CD4-positive, alpha-beta memory T cell (primary cell): ENCODE measurements around the gene GPR15. TPM values are rescaled to one million over a fixed set of nuclear protein-coding genes. Genes with fewer than 3 reads are reported as not detected.

Experiments used
- CTCF ChIA-PET: fragments of 350-600 bp; sonication (Branson Sonifier 250); formaldehyde crosslinking; loops from one replicate; lab custom pipeline; 2021; ENCODE audit warnings: inconsistent platforms; ENCODE audit not compliant: partially characterized antibody; lab: Charles Lee
- POLR2A ChIA-PET: fragments of 350-600 bp; sonication (Branson Sonifier 250); formaldehyde crosslinking; loops from one replicate; lab custom pipeline; 2021; ENCODE audit not compliant: partially characterized antibody; lab: Charles Lee
- DNase-seq, 5 donors: peaks; one replicate each; pipeline versions ENCODE4 v3.0.0 to v3.0.0-alpha.2; 2020 to 2022; ENCODE audit warnings: mixed read lengths in 1 of 5
- H3K27ac ChIP-seq: one replicate; pipeline ENCODE4 v1.7.0; 2013; ENCODE audit warnings: low read depth, low read length
- H3K27me3 ChIP-seq: 2 replicates; pipeline ENCODE4 v1.7.0; 2013; ENCODE audit warnings: mild to moderate bottlenecking, low read length, moderate library complexity; ENCODE audit not compliant: insufficient read depth
- H3K36me3 ChIP-seq: 2 replicates; pipeline ENCODE4 v1.7.0; 2013; ENCODE audit warnings: mild to moderate bottlenecking, low read length, moderate library complexity; ENCODE audit not compliant: insufficient read depth
- H3K4me1 ChIP-seq: 2 replicates; pipeline ENCODE4 v1.7.0; 2013; ENCODE audit warnings: mild to moderate bottlenecking, low read length, moderate library complexity; ENCODE audit not compliant: insufficient read depth
- H3K4me3 ChIP-seq, 2 donors: one replicate each; pipeline ENCODE4 v1.7.0; 2013; ENCODE audit warnings: low read length in 2 of 2, mild to moderate bottlenecking in 1 of 2
- H3K9me3 ChIP-seq, 2 donors: one replicate each; pipeline ENCODE4 v1.7.0; 2013; ENCODE audit warnings: low read length in 2 of 2, control low read depth in 1 of 2; ENCODE audit not compliant: control insufficient read depth in 1 of 2
- H3K27ac Mint-ChIP-seq, 7 donors: one replicate each; pipeline ENCODE4 v1.8.0; 2020 to 2021; ENCODE audit warnings: mixed read lengths in 7 of 7, mild to moderate bottlenecking in 6 of 7, inconsistent platforms in 3 of 7, moderate library complexity in 3 of 7
- H3K27me3 Mint-ChIP-seq, 2 donors: one replicate each; pipeline ENCODE4 v1.8.0; 2020 to 2021; ENCODE audit warnings: mixed read lengths in 2 of 2
- H3K36me3 Mint-ChIP-seq, 2 donors: one replicate each; pipeline ENCODE4 v1.8.0; 2020 to 2021; ENCODE audit warnings: mixed read lengths in 2 of 2, inconsistent platforms in 1 of 2, mild to moderate bottlenecking in 1 of 2
- H3K4me1 Mint-ChIP-seq, 4 donors: one replicate each; pipeline ENCODE4 v1.8.0; 2020 to 2021; ENCODE audit warnings: mixed read lengths in 4 of 4, mild to moderate bottlenecking in 1 of 4
- H3K4me3 Mint-ChIP-seq, 8 donors: one replicate each; pipeline ENCODE4 v1.8.0; 2020 to 2021; ENCODE audit warnings: mixed read lengths in 8 of 8, mild to moderate bottlenecking in 7 of 8, moderate library complexity in 6 of 8, inconsistent platforms in 3 of 8
- H3K9me3 Mint-ChIP-seq, 8 donors: one replicate each; pipeline ENCODE4 v1.8.0; 2020 to 2021; ENCODE audit warnings: mixed read lengths in 8 of 8, mild to moderate bottlenecking in 5 of 8, inconsistent platforms in 3 of 8, moderate library complexity in 1 of 8
- intact Hi-C: fragments of 100-400 bp; cut with micrococcal nuclease; formaldehyde crosslinking; loops from one replicate; pipeline ENCODE4 v1.15.1; 2023
- polyA plus RNA-seq, 2 donors: library from polyadenylated mRNA; unstranded; fragments of 300-500 nt; fragmentation: Illumina TruSeq; gene quantifications; one replicate each; pipeline ENCODE4 v1.2.3, GENCODE V29; 2021
- total RNA-seq, 2 experiments: library from RNA; stranded (reverse); gene quantifications; one replicate each; pipeline ENCODE4 v1.2.3, GENCODE V29; 2021

Gene GPR15
- total and polyA plus RNA-seq, 4 experiments from 2014 or later = 12.9 to 32.0 (median 22.7) TPM

DNA sequence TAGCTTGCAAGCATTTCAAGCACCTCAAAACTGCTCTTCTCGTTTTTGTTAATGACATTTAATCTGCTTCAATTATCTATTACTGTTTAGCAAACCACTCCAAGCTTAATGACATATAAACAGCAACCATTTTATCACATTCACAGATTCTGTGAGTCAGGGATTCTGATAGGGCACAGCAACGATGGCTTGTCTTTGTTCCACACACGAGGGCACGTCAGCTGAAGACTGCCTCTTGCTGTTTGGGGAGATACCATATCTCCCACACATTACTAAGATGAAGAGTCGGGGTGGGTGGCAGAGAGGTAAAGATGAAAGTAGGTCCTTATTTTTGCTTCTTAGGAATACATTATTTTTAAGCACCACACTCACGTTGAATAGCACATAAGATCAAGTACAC lies 42.4 kb downstream of the GPR15 start:
- DNase-seq = no peak
- Histone ChIP-seq H3K4me1 (peaks cover 15% of the 10 kb centered on the region), H3K27ac (no peak overlapping the region), H3K36me3 (no peaks in the 10 kb centered on the region), H3K4me3 (no peak overlapping the region), H3K9me3 (no peaks in the 10 kb centered on the region), H3K27me3 (no peaks in the 10 kb centered on the region)
- peaks cover 17 to 38% (median 30%) of the 10 kb centered on the region in 4 donors for H3K4me1 Mint-ChIP-seq
- CTCF ChIA-PET = interaction anchor here (0.6 to 3.5 kb wide), 25 partner anchors 11 to 536 kb away, joined by 3 to 52 read pairs (median 4); partner anchors contain the start of genes CLDND1 and CPOX
- intact Hi-C loops = loop anchor here (5.0 kb wide), 1 partner anchor 132 kb away; no protein-coding TSS in a partner anchor
- H3K9me3 Mint-ChIP-seq = no peaks in the 10 kb centered on the region
- POLR2A ChIA-PET = interaction anchor here (0.8 to 5.1 kb wide), 5 partner anchors 11 to 186 kb away, joined by 3 to 72 read pairs (median 45); partner anchors contain the start of genes CLDND1 and CPOX
- peak overlapping the region in 5 of 7 donors; percentile 13 to 89 (median 69) for H3K27ac Mint-ChIP-seq
- H3K36me3 Mint-ChIP-seq = peaks cover 21 to 25% of the 10 kb centered on the region in 2 donors
- no peak overlapping the region for H3K4me3 Mint-ChIP-seq
- H3K27me3 Mint-ChIP-seq = no peaks in the 10 kb centered on the region

DNA sequence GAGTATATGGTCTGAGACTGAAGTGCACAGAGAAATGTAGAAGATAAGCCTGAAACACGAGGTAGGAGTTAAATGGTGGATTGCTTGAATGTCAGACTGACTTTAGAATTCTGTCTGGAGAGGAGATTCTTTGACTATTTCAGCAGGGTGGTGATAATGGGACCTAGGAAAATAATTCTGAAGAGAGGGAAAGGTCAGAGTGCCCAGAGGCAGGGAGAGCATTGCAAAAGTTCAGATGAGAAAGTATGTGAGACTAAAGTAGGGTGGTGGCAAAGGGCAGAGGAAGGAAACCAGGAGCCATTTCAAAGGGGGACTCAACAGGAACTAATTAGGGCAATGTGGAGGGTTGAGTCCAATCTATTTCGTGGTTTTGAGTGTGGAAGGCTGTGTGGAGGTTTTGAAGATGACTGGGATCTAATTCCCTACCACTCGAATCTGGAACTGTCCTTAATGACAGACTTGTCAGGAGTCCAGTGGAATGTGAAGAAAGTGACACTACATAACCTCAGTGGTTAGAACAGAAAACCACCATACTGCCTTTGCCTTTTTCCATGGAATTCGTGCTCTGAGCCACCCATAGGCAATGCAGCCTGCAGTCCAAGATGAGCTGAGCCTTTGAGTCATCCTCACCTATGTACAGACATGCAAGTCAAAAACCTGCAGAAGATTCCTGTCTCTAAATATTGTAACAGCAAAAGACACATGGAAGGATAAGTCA lies 45.6 kb downstream of the GPR15 start:
- CTCF ChIA-PET = interaction anchor here (2.9 kb wide), 1 partner anchor 21 kb away, joined by 6 read pairs; no protein-coding TSS in a partner anchor
- no peak for DNase-seq
- H3K36me3 Mint-ChIP-seq = peaks cover 32 to 43% of the 10 kb centered on the region in 2 donors
- H3K27ac ChIP-seq = no peak overlapping the region
- H3K9me3 Mint-ChIP-seq = no peaks in the 10 kb centered on the region
- peaks cover 15% of the 10 kb centered on the region for H3K4me1 ChIP-seq
- peak overlapping the region in 6 of 7 donors; percentile 17 to 90 (median 81) for H3K27ac Mint-ChIP-seq
- peaks cover 11% of the 10 kb centered on the region for H3K36me3 ChIP-seq
- POLR2A ChIA-PET = interaction anchor here (1.0 kb wide), 1 partner anchor 10 kb away, joined by 5 read pairs; no protein-coding TSS in a partner anchor
- H3K4me1 Mint-ChIP-seq = peaks cover 17 to 33% (median 23%) of the 10 kb centered on the region in 4 donors
- no peaks in the 10 kb centered on the region for H3K9me3 ChIP-seq
- no peak overlapping the region for H3K4me3 Mint-ChIP-seq
- intact Hi-C loops = no loop called here
- H3K4me3 ChIP-seq = no peak overlapping the region
- no peaks in the 10 kb centered on the region for H3K27me3 ChIP-seq
- no peaks in the 10 kb centered on the region for H3K27me3 Mint-ChIP-seq

DNA sequence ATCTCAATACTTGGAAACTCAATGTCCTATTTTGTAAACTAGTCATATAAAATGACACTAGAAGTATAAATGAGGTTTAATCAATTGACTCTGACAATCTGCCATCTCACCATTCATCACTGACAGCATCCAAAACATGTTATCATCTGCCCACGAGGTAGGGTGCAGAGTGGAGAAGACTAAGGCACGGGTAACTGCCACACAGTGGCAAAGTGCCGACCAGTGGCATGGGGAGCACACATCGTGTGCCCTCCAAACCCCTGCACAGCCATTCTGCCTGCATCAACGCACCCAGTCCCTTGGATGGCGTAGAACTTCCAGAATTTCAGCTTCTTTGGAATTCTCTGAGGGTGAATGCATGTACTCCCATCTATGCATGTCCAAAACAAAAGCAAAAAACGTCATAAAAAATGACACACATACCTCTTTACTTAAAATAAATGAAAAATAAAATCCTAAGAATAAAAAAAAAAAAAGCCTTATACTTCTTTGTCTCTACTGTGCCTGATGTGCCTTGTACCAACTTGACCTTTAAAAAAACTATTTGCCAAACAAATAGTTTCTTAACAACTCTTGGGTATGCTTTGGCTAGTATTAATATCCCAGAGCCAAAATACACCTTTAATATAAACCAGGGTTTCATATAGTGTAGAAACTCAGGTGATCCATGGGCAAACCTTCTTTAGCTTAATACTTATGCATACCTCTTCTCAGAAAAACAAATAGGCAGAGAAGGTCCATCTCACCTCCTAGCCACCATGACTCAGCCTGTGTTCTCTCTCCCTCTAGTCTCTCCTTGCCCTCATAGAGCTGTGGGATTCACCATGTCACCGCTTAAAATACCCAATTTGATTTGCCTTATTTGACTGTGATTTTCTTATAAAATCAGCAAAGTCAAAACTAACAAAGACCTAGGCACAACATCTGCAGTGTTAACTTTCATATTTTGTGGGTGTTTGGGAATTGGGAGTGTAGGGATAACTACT lies 48.9 kb downstream of the GPR15 start:
- H3K4me3 Mint-ChIP-seq = no peak overlapping the region
- intact Hi-C loops = no loop called here
- H3K4me1 Mint-ChIP-seq = peaks cover 14 to 18% (median 17%) of the 10 kb centered on the region in 4 donors
- no peaks in the 10 kb centered on the region for H3K9me3 ChIP-seq
- H3K27ac ChIP-seq = no peak overlapping the region
- no peaks in the 10 kb centered on the region for H3K27me3 Mint-ChIP-seq
- peaks cover 15% of the 10 kb centered on the region for H3K36me3 ChIP-seq
- H3K27ac Mint-ChIP-seq = peak overlapping the region in 4 of 7 donors; percentile 13 to 77 (median 46)
- no peak for DNase-seq
- H3K4me1 ChIP-seq = peaks cover 3% of the 10 kb centered on the region
- CTCF ChIA-PET = interaction anchor here (1.0 to 1.2 kb wide), 4 partner anchors 12 to 541 kb away, joined by 3 to 5 read pairs (median 3); partner anchors contain the start of gene CPOX
- no peaks in the 10 kb centered on the region for H3K27me3 ChIP-seq
- no peaks in the 10 kb centered on the region for H3K9me3 Mint-ChIP-seq
- H3K36me3 Mint-ChIP-seq = peaks cover 47 to 66% of the 10 kb centered on the region in 2 donors
- H3K4me3 ChIP-seq = no peak overlapping the region
- POLR2A ChIA-PET = interaction anchor here (1.5 to 2.5 kb wide), 3 partner anchors 10 to 24 kb away, joined by 4 to 8 read pairs (median 6); partner anchors contain the start of gene CPOX

DNA sequence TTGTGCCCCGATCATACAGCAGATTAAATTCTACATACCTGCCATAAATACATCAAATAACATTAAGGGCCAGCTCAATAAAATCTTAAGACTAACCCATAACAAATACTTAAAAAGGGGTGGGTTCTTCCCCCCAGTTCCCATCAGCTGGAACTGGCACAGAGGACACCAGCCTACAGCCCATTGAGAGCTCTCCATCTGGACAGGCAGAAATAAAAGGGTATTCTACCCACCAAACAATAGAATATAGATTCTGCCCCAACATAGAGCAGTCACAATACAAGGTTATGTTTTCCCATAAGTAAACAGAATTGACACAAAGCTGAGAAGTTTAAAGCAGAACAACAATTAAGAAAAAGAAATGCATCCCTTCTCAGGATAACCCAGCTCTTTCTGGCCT lies 49.7 kb downstream of the GPR15 start:
- no peak overlapping the region for H3K27ac ChIP-seq
- intact Hi-C loops = no loop called here
- Mint-ChIP-seq H3K4me3 (no peak overlapping the region), H3K27me3 (no peaks in the 10 kb centered on the region), H3K9me3 (no peaks in the 10 kb centered on the region), H3K27ac (peak overlapping the region in 2 of 7 donors; percentile 24 to 67), H3K36me3 (peaks cover 42 to 68% of the 10 kb centered on the region in 2 donors), H3K4me1 (peaks cover 14 to 18% (median 17%) of the 10 kb centered on the region in 4 donors)
- H3K4me3 ChIP-seq = no peak overlapping the region
- H3K9me3 ChIP-seq = no peaks in the 10 kb centered on the region
- ChIA-PET CTCF (interaction anchor here (1.0 to 1.2 kb wide), 3 partner anchors 11 to 236 kb away, joined by 3 to 5 read pairs (median 3); partner anchors contain the start of gene CPOX), POLR2A (interaction anchor here (1.5 to 2.5 kb wide), 3 partner anchors 9 to 25 kb away, joined by 4 to 8 read pairs (median 6); partner anchors contain the start of gene CPOX)
- peaks cover 15% of the 10 kb centered on the region for H3K36me3 ChIP-seq
- DNase-seq = no peak
- H3K27me3 ChIP-seq = no peaks in the 10 kb centered on the region
- H3K4me1 ChIP-seq = peaks cover 3% of the 10 kb centered on the region

DNA sequence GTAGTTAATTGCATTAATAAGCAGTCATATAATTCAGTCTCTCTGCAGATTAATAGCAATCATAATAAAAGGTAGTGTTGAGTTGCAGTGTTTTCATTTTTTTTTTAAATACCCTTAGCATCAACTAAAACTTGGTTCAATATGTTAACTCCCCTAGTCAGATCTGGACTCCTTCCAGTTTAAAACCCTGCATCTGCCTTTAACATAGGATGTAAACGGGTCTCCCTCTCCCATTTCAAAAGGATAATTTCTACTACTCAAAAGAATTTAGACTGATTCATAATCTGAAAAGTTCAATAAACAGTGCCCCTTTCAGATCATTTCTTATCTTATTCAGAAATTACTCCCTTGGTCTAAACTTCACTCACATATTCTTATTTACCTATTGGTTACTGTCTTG lies 50.3 kb downstream of the GPR15 start:
- H3K27me3 Mint-ChIP-seq = no peaks in the 10 kb centered on the region
- POLR2A ChIA-PET = interaction anchor here (1.5 to 2.5 kb wide), 3 partner anchors 8 to 26 kb away, joined by 4 to 8 read pairs (median 6); partner anchors contain the start of gene CPOX
- no peaks in the 10 kb centered on the region for H3K9me3 Mint-ChIP-seq
- peaks cover 13 to 16% (median 15%) of the 10 kb centered on the region in 4 donors for H3K4me1 Mint-ChIP-seq
- peak overlapping the region in 3 of 7 donors; percentile 24 to 67 (median 49) for H3K27ac Mint-ChIP-seq
- Histone ChIP-seq H3K9me3 (no peaks in the 10 kb centered on the region), H3K4me3 (no peak overlapping the region), H3K27me3 (no peaks in the 10 kb centered on the region), H3K27ac (no peak overlapping the region), H3K4me1 (peaks cover 3% of the 10 kb centered on the region), H3K36me3 (peaks cover 15% of the 10 kb centered on the region)
- H3K36me3 Mint-ChIP-seq = peaks cover 37 to 64% of the 10 kb centered on the region in 2 donors
- intact Hi-C loops = no loop called here
- no peak overlapping the region for H3K4me3 Mint-ChIP-seq
- no peak for DNase-seq
- CTCF ChIA-PET = interaction anchor here (1.0 to 1.2 kb wide), 2 partner anchors 11 to 26 kb away, joined by 3 to 5 read pairs; partner anchors contain the start of gene CPOX

DNA sequence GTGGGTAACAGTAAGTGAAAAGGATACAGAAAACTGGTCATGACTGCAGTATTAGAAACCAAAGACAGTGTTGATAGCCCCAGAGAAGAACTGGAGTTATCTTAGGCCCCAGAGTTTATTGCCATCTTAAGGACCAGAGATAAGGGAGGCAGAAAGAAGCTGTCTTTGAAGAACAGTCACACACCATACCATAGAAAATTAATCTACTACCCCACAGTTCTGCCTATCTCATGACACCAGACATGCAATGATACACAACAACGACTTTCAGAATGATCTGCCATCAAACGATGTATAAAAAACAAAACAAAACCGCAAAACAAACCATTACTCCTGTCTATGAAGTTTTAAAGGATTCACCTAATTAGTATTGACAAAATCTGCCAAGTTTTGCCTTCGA lies 52.0 kb downstream of the GPR15 start:
- Mint-ChIP-seq H3K4me1 (peaks cover 9 to 16% (median 11%) of the 10 kb centered on the region in 4 donors), H3K36me3 (peaks cover 33 to 66% of the 10 kb centered on the region in 2 donors), H3K9me3 (no peaks in the 10 kb centered on the region), H3K27ac (peak overlapping the region in 3 of 7 donors; percentile 6 to 31 (median 6)), H3K4me3 (no peak overlapping the region), H3K27me3 (no peaks in the 10 kb centered on the region)
- ChIA-PET CTCF (interaction anchor here (1.0 kb wide), 1 partner anchor 14 kb away, joined by 3 read pairs; no protein-coding TSS in a partner anchor), POLR2A (interaction anchor here (0.9 kb wide), 1 partner anchor 10 kb away, joined by 3 read pairs; the partner anchor contains the start of gene CPOX)
- H3K27me3 ChIP-seq = no peaks in the 10 kb centered on the region
- no peak overlapping the region for H3K4me3 ChIP-seq
- peaks cover 15% of the 10 kb centered on the region for H3K36me3 ChIP-seq
- intact Hi-C loops = no loop called here
- no peak for DNase-seq
- no peak overlapping the region for H3K27ac ChIP-seq
- H3K4me1 ChIP-seq = peaks cover 3% of the 10 kb centered on the region
- no peaks in the 10 kb centered on the region for H3K9me3 ChIP-seq
